GM19455 (cell line): ENCODE data around the gene EZH1.
"Not testable (repeated sequence)": the region's sequence is repeated elsewhere in the genome, so short reads cannot be mapped to it uniquely, and the experiment has no call there.

Source experiments
- ATAC-seq: cut with Tn5 transposase; IDR thresholded peaks from one replicate; pipeline ENCODE4 v1.9.1; 2021; ENCODE audit not compliant: unreplicated experiment

EZH1 gene

DNA sequence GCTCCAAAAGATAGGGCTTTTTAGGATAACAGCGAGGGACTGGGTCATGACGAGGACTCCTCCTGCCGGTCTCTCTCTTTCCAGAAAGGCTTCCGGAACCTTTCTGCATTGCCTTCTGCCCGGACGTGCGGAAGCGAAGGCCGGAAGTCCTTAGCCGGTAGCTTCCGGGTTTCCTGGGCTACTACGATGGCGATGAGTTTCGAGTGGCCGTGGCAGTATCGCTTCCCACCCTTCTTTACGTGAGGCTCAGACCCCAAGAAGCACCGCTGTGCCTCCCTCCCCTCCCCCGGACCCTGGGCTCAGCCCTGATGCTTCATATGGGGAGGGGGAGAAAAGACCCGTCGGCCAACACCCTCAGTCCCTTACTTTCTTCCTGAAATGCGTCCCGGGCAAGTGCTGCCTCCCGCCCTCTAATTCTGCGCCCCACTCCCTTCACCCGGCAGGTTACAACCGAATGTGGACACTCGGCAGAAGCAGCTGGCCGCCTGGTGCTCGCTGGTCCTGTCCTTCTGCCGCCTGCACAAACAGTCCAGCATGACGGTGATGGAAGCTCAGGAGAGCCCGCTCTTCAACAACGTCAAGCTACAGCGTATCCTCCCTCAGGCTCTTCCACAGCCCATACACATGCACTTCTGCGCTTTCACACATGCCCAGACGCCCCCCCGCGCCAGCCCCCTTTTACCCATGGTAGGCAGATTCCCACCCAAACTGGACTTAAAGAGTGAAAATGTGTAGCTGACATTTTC, 28.6 kb upstream of the EZH1 start, which contains the start of gene VPS25:
TSS of gene VPS25 (plus strand) at position 160 of the 746 bp plus-strand sequence. CDS start at position 187, 27 bp downstream.
- ATAC-seq: peak; percentile 63

DNA sequence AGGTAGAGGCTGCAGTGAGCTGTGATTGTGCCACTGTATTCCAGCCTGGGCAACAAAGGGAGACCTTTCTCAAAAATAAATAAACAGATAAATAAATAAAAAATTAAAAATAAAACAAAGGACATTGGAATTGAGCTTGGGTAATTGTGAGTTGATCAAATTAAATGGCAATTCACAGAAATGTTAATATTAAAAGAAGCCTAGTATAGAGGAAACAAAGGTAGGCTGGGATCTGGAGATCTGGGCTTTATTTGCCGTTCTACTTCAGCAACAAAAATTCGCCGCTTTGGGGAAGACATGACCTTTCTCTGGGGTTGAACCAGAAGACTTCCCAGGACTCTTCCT, 28.1 kb upstream of the EZH1 start:
- ATAC-seq: no peak

DNA sequence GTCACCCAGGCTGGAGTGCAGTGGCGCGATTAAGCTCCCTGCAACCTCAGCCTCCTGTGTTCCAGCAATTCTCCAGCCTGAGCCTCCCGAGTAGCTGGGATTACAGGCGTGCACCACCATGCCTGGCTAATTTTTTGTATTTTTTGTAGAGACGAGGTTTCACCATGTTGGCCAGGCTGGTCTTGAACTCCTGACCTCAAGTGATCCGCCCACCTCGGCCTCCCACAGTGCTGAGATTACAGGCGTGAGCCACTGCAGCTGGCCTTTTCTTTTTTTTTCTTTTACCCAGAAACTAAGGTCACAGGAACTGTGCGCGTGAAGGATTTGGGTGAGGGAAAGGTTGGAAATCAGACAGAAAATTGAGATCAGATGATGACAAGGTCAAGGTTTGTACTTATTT, 25.1 kb upstream of the EZH1 start:
- not testable (repeated sequence) for ATAC-seq

DNA sequence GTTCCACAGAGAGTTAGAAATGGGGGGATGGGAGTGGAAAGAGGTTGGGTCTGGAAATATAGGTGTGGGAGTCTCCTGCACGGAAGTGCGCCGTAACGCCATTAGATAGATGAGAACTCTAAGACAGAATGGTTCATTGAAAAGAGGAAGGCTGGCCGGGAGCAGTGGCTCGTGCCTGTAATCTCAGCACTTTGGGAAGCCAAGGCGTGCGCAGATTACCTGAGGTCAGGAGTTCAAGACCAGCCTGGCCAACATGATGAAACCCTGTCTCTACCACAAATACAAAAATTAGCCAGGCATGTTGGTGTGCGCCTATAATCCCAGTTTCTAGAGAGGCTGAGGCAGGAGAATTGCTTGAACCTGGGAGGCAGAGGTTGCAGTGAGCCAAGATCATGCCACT, 23.2 kb upstream of the EZH1 start:
- not testable (repeated sequence) for ATAC-seq

DNA sequence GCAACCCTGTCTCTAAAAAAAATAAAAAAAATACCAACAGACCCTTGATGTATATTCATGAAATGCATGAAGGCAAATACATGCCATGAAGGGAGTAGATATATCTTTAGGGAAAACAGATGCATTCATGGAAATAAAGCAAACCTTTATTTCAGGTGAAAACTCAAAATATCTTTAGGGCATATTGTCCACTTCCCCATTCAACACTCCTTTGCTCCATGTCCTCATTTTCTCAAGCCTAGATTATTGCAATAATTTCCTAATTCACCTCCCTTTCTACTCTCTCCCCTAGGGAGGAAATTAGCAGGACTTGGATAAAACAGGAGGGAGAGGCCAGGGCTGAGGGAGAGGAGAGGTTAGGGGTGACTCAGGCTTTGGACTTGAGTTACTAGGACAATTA, 22.7 kb upstream of the EZH1 start:
- no peak for ATAC-seq

DNA sequence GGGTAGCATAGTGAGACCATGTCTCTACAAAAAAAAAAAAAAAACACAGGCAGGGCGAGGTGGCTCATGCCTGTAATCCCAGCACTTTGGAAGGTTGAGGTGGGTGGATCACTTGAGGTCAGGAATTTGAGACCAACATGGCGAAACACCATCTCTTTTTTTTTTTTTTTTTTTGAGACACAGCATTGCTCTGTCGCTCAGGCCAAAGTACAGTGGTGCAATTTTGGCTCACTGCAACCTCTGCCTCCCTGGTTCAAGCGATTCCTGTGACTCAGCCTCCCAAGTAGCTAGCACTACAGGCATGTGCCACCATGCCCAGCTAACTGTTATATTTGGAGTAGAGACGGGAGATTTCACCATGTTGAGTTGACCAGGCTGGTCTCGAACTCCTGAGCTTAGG, 21.3 kb upstream of the EZH1 start:
- no peak for ATAC-seq

DNA sequence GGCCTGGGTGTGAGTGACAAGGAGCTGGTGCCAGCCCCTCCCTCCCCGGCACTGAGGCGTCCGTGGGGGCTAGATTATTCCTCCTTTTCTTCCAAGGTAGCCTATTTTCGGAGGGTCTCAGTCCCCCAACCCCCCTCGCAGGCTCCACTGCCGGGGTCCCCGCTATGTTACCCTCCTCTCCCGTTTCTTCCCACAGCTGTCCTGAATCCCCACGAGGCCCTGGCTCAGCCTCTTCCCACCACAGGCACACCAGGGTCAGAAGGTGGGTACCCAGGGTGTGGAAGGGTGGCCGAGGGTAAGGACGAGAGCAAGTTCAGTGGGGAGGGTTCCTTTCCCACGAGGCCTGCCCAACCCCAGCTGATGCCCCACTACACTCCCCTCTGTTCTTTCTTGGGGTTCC, 16.8 kb upstream of the EZH1 start:
- ATAC-seq: no peak

DNA sequence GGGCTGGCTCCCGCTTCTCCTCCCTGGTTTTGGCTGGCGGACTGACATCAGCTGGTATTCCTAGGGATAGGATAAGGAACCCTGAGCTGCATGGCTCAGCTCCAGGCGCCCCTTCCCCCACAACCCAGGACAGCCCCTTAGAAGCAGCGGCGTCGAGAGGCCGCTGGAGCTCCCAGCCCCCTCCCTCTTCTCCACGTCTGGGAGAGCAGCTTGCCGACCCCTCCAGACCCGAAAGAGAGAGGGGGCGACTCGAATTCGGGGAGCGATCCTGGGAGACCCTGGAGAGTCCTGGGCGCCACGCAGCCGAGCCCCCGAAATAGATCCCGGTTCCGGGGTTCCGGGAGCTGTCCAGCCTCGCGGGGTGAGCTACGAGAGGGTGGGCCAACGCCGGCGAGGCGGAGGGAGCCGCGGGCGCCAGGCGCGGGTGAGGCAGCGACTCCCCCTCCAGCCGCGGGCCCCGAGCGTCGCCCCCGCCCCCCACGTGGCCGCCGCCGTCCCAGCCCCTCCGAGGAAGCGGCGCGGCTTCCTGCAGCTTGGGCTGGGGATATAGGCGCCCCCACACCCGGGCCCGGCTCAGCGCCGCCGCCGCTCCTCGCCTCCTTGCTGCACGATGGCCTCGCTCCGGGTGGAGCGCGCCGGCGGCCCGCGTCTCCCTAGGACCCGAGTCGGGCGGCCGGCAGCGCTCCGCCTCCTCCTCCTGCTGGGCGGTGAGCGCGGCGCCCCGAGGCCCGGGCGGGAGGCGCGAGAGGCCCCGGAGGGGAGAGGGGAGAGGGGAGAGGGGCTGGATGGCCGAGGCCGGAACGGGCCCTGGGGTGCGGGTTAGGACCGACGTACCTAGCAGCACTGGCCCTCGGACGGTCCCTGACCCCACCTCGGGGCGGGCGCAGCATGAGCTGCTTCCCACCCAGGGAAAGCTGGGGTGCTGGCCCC, 16.1 kb upstream of the EZH1 start, which contains the start of gene RAMP2:
TSS of gene RAMP2 (plus strand) at position 576 of the 930 bp plus-strand sequence. CDS start at position 611, 35 bp downstream.
- no peak for ATAC-seq

DNA sequence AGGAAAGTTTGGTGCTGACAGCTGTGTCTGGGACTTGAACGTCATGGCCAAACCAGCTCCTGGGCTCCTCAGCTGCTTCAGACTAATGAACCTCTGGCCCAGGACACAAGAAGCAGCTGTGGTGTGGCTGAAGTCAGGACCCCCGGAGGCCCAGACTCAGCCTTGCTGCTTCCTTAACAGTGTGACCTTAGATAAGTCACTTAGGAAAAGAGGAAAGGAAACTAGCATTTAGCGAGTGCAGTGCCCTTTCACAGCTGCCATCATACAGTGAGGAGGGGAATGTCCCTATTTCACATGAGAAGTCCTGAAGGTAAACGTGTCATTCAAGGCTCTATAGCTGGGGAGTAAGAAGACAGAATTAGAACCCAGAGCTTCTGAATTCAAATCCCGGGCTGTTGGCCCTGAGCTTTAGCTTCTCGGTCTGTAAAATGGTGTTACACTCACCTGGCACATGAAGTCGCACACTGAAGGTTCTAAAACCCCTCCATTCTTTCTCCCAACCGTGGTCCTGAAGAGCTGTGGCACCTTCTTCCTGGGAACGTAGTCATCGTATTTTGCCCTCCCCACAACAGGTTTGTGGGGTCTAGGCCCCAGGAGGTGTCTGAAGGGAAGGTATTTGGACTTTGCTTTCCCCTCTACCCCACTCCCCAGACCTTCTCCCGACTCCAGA, 15.3 kb upstream of the EZH1 start:
- no peak for ATAC-seq

DNA sequence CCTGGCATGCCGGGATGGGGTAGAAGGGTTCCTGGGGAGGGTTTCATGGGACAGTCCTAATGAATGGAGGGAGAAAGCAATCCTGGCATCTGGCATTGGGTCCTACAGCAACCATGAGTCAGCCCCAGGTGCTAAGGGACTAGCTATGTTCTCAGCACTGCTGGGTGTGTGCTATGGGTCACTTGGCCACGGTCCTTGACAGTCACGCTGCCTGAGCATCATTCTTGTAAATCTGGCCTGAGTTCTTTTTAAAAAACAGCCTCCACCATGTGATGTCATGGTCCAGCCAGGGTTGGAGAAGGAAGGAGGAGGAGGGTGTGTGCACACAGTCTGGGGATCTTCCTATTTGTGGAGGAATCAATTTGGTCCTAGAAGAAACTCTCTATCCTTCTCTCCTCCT, 9.9 kb upstream of the EZH1 start:
- ATAC-seq: no peak

DNA sequence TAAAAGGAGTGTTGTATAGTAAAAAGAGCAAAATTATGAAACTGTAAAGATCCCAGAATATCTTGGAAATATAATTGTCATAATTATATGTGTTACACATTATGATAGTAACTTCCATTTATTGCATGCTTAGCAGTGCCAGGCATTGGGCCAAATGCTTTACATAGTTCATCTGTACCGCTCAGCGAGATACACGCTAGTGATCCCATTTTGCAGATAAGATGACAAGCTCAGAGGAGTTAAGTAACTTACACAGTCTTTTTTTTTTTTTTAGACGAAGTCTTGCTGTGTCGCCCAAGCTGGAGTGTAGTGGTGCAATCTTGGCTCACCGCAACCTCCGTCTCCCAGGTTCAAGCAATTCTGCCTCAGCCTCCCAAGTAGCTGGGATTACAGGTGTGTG, 6.8 kb upstream of the EZH1 start:
- ATAC-seq: no peak

DNA sequence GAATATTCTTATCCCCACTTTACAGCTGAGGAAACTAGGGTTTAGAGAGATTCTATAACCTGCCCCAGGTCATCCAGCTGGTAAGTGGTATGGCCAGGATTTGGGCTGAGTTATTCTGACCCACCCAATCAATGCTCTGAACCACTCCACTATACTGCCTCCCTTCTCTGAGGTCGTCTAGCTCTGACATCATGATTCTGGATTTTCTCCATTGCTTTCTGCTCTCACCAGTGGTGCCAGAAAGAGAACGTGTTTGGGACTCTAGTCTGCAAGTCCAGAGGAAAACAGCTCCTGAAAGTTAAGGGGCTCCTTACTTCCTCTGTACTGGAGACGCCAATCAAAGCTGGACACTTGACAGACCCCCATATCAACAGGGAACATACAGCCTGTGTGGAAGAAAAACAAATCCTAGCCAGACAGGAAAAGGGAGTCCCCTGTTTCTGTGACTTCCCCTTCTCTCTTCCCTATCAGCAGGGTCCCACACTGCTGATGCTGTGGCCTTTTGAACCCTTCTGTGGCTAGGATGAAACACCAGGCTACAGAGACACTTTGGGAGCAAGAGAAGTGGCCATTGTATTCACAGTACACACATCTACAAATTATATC, 6.0 kb upstream of the EZH1 start:
- no peak for ATAC-seq

DNA sequence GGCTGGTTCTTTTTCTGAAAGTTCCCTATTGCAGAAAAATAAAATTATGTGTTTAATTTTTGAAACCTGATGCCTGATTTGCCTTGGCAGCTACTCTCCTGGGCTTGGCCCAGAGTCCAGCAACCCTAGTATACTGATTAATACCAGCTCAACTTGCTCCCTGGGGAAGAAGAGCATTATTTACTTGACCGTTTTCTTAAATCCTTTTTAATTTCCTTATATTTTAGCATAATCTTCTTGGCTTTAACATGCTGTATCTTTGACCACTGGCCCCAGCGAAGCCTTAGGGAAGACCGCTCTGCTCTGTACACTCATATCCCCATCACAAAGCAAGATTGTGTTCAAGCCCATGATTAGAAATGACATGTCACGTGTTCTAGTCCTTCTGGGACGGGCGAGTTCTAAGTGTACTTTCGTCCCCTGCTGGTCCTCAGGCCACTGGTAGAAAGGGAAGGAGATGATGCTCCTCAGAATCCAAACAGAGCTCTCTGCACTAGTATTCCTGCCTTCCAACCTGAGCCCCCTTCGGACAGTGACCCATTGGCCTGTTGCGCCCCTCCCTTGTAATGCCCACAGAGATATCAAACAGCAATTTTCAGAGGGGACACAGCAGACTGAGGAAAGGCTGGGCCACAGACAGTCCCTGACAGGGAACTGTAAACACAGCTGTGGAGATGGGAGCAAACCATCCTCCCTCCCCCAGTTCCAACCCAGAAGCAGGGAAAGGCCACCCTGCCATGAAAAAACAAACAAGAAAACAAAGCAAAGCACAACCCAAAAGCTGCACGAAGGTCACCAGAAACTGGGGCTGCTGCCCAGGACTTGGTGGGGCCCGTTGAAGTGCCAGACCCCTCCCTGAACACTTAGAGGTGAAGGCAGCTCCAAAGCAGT, 4.3 kb upstream of the EZH1 start:
- ATAC-seq: no peak

DNA sequence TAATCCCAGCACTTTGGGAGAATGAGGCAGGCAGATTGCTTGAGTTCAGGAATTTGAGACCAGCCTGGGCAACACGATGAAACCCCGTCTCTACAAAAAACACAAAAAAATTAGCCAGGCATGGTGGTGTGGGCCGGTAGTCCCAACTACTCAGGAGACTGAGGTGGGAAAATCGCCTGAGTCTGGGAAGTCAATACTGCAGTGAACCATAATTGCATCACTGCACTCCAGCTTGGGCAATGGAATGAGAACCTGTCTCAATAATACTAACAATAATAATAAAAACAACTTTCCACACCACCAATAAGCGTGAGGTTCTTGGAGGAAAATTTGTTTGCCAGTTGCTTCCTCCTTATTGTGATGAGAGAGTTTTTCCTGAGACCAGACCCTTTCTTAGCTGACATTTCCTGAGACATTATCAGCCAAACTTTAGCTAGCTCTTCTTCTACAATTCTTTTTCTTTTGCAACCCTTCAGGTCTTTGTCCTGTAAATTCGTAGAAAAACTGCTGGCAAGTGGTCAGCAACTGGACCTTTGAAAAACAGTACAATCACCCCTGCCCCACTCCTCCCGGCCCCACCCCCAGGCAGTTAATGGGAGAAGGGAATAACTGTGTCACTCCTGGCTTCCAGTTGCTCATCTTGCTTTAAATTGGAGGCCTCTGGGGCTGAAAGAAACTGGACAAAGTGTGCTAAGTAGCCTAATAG, 3.5 kb upstream of the EZH1 start:
- no peak for ATAC-seq

DNA sequence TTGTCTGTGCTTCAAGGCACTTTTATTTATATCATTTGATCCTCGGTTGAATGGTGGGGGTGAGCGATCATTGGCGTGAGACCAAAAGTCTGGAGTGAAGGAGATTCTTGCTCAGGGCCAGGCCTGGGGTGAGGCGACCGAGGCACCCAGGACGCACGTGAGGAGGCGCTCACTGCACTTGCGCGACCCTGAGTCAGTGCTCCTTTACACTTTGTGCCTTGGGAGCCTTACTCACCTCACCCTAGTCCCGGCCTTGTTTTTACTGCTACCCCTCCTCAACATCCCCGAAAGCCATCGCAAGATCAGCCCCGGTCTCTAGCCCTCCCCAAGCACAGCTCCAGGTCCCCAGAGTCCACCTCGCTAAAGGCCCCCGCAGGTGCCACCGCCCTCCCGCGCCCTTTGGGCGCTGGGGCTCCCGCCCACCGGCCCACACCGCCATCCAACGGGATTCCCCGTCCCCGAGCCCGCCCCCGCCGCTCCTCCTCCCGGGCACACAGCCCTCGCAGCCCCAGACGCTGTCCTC, 496 bp downstream of the EZH1 start:
- ATAC-seq: peak; percentile 62

DNA sequence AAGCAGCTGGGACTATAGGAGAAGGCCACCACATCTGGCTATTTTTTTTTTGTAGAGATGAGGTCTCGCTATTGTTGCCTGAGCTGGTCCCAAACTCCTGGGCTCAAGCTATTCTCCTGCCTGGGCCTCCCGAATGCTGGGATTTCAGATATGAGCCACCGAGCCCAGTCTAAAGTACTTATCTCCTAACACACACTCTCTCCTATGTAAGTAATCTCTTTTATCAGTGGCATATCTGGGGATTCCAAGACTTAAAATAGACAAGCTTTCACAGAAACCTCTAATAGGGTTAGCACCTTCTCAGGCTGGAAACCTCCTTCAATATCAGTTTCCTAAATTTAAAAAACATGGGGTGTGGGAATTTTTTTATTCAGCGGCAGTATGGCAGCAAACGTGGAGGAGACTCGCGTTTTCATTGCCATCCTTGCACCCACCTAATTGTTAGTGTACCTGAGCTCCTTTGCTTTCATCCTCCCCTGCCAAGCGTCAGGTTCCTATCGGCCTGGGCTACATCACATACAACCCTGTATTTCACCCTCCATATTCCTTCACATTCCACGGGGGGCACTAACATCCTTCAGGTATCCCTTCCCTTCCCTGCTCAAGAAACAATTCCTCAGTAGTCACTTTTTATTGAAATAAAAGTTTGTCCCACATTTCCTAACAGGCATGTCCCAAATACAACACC, 1.1 kb downstream of the EZH1 start:
- ATAC-seq: no peak

DNA sequence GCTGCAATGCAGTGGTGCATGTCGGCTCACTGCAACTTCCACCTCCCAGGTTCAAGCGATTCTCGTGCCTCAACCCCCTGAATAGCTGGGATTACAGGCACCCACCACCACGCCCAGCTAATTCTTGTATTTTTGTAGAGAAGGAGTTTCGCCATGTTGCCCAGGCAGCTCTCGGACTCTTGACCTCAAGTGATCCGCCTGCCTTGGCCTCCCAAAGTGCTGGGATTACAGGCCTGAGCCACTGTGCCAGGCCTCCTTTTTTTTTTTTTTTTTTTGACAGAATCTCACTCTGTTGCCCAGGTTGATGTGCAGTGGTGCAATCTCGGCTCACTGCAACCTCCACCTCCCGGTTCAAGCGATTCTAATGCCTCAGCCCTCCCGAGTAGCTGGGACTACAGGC, 1.9 kb downstream of the EZH1 start:
- ATAC-seq: not testable (repeated sequence)

DNA sequence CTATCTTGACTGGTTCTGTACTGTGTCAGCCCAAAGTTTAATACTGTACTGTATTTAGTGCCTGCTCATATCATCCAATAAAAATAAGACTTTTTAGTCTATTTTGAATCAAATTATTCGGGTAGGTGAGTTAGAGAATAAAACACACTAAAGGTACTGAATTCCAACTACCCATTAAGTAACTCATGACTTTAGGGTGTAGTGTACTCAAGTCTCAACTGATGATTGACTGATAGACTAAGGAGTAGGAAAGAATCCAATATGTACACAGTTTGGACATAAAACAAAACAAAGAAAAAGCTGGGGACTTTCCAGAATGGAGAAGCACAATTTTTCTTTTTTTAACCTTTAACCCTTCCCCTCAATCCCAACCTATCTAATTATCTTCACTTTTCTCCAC, 4.1 kb downstream of the EZH1 start:
- ATAC-seq: no peak

DNA sequence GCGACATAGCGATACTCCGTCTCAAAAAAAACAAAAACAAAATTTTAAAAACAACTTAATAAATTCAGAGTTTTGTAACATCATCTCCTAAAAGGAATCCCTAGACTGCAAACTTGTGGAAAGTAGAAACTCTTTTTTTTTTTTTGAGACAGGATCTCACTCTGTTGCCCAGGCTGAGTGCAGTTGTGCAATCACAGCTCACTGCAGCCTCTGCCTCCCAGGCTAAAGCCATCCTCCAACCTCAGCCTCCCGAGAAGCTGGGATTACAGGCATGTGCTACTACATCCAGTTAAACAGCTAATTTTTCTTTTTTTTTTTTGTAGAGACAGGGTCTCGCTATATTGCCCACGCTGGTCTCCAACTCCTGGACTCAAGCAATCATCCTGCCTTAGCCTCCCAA, 19.7 kb downstream of the EZH1 start:
- no peak for ATAC-seq
